GM23338 (cell line): ENCODE results near the gene NLRX1. TPM values are rescaled to one million over a fixed set of nuclear protein-coding genes. Genes with fewer than 3 reads are reported as not detected.
"Not testable (repeated sequence)": the region's sequence is repeated elsewhere in the genome, so short reads cannot be mapped to it uniquely, and the experiment has no call there.

Source experiments
- ATAC-seq: fragments of 200-7000 bp; cut with Tn5 transposase; 3 replicates; pipeline ENCODE4 v1.9.1; 2020
- DNase-seq: peaks from one replicate; pipeline ENCODE4 v3.0.0-alpha.2; 2015; ENCODE audit warnings: low spot score
- H2AFZ ChIP-seq: fragments of 200-600 bp; sonication (generic); 2 replicates; pipeline ENCODE4 v1.8.0; 2016; ENCODE audit warnings: antibody characterized with exemption, mild to moderate bottlenecking, moderate library complexity
- H3F3A ChIP-seq: fragments of 200-600 bp; sonication (generic); replicated peaks from 2 replicates; pipeline ENCODE4 v1.8.0; 2017; ENCODE audit warnings: antibody characterized with exemption, mixed run types, low read depth
- H3K27ac ChIP-seq: fragments of 200-600 bp; sonication (generic); 2 replicates; pipeline ENCODE4 v1.6.1; 2016; ENCODE audit warnings: low read depth
- H3K27me3 ChIP-seq: fragments of 200-600 bp; sonication (generic); 2 replicates; pipeline ENCODE4 v1.8.0; 2016; ENCODE audit warnings: mild to moderate bottlenecking, mixed run types, moderate library complexity; ENCODE audit not compliant: insufficient read depth
- H3K36me3 ChIP-seq: fragments of 200-600 bp; sonication (generic); 2 replicates; pipeline ENCODE4 v1.8.0; 2016; ENCODE audit warnings: mild to moderate bottlenecking; ENCODE audit not compliant: insufficient read depth
- H3K4me1 ChIP-seq: fragments of 200-600 bp; sonication (generic); 2 replicates; pipeline ENCODE4 v1.8.0; 2016; ENCODE audit warnings: mild to moderate bottlenecking, moderate library complexity; ENCODE audit not compliant: insufficient read depth
- H3K4me2 ChIP-seq: fragments of 200-600 bp; sonication (generic); 2 replicates; pipeline ENCODE4 v1.7.1; 2017; ENCODE audit warnings: mixed run types
- H3K4me3 ChIP-seq: fragments of 200-600 bp; sonication (generic); 2 replicates; pipeline ENCODE4 v1.6.1; 2016; ENCODE audit warnings: mixed run types
- H3K79me2 ChIP-seq: fragments of 200-600 bp; sonication (generic); replicated peaks from 2 replicates; pipeline ENCODE4 v1.8.0; 2017; ENCODE audit warnings: mild to moderate bottlenecking; ENCODE audit not compliant: insufficient read depth
- H3K9me2 ChIP-seq: fragments of 200-600 bp; sonication (generic); 2 replicates; pipeline ENCODE4 v1.8.0; 2017; ENCODE audit not compliant: insufficient read depth
- H4K20me1 ChIP-seq: fragments of 200-600 bp; sonication (generic); replicated peaks from 2 replicates; pipeline ENCODE4 v1.8.0; 2017; ENCODE audit warnings: mild to moderate bottlenecking; ENCODE audit not compliant: insufficient read depth
- H3K27ac Mint-ChIP-seq: 2 replicates; pipeline ENCODE4 v1.8.0; 2020; ENCODE audit warnings: inconsistent platforms, mild to moderate bottlenecking, moderate library complexity, mixed read lengths
- H3K27me3 Mint-ChIP-seq: 3 replicates; pipeline ENCODE4 v1.8.0; 2022; ENCODE audit warnings: low read depth, mild to moderate bottlenecking, moderate library complexity, mixed read lengths, inconsistent platforms; ENCODE audit not compliant: insufficient read depth, poor library complexity
- H3K36me3 Mint-ChIP-seq: 3 replicates; pipeline ENCODE4 v1.8.0; 2021; ENCODE audit warnings: low read depth, mild to moderate bottlenecking, inconsistent platforms, moderate library complexity, mixed read lengths
- H3K4me1 Mint-ChIP-seq: 3 replicates; pipeline ENCODE4 v1.8.0; 2020; ENCODE audit warnings: mild to moderate bottlenecking, inconsistent platforms, mixed read lengths
- H3K4me3 Mint-ChIP-seq: 3 replicates; pipeline ENCODE4 v1.8.0; 2021; ENCODE audit warnings: moderate library complexity, mild to moderate bottlenecking, inconsistent platforms, mixed read lengths
- H3K9me3 Mint-ChIP-seq: 3 replicates; pipeline ENCODE4 v1.8.0; 2020; ENCODE audit warnings: moderate library complexity, mild to moderate bottlenecking, inconsistent platforms, mixed read lengths
- CTCF ChIP-seq, 2 experiments: fragments of 200-600 bp in 1 of 2; sonication (generic) in 1 of 2; conservative IDR thresholded peaks; 2 replicates each; pipeline versions ENCODE4 v1.5.1 to v1.6.1; 2016 to 2017; ENCODE audit warnings: antibody characterized with exemption in 2 of 2, low read depth in 2 of 2, mild to moderate bottlenecking in 2 of 2, moderate library complexity in 1 of 2
- EZH2 ChIP-seq: fragments of 200-600 bp; sonication (generic); IDR thresholded peaks from one replicate; pipeline ENCODE4 v1.8.0; 2017; ENCODE audit warnings: antibody characterized with exemption, mild to moderate bottlenecking, low read depth; ENCODE audit not compliant: unreplicated experiment
- EZH2phosphoT487 ChIP-seq: fragments of 200-600 bp; sonication (generic); IDR thresholded peaks from one replicate; pipeline ENCODE4 v1.8.1; 2018; ENCODE audit warnings: antibody characterized with exemption; ENCODE audit not compliant: unreplicated experiment
- JUNB ChIP-seq: IDR thresholded peaks from one replicate; pipeline ENCODE4 v1.6.1; 2016; ENCODE audit warnings: antibody characterized with exemption; ENCODE audit not compliant: unreplicated experiment
- NANOG ChIP-seq: IDR thresholded peaks from 2 replicates; pipeline ENCODE4 v1.6.1; 2016; ENCODE audit warnings: antibody characterized with exemption, borderline replicate concordance
- POLR2AphosphoS5 ChIP-seq: IDR thresholded peaks from 2 replicates; pipeline ENCODE4 v1.6.1; 2016; ENCODE audit warnings: antibody characterized with exemption, low read depth
- REST ChIP-seq: IDR thresholded peaks from one replicate; pipeline ENCODE4 v1.6.1; 2018; ENCODE audit warnings: antibody characterized with exemption; ENCODE audit not compliant: unreplicated experiment
- ZNF114 ChIP-seq: fragments of 250-450 bp; sonication (Bioruptor Pico); IDR thresholded peaks from 2 replicates; pipeline ENCODE4 v1.5.0; 2020; ENCODE audit warnings: mild to moderate bottlenecking, moderate library complexity
- polyA plus RNA-seq: library from polyadenylated mRNA; unstranded; fragments of >200 nt; fragmentation: Nextera tagmentation; extraction: Ambion mirVana; gene quantifications from 2 replicates; pipeline ENCODE4 v1.2.1, GENCODE V29; 2016
- total RNA-seq: library from RNA; depleted of rRNA; stranded (reverse); fragments of >200 nt; shearing (Covaris generic); gene quantifications from 2 replicates; pipeline ENCODE4 v1.2.3, GENCODE V29; 2014
- TF ChIP-seq, protein P1 (sequence below): fragments of 250-450 bp; sonication (Bioruptor Pico); IDR thresholded peaks from 2 replicates; pipeline ENCODE4 v1.5.0; 2020; ENCODE audit warnings: mild to moderate bottlenecking, moderate library complexity

The NLRX1 gene
- total and polyA plus RNA-seq, 2 experiments from 2014 or later: 2.8 to 13.8 TPM

- H2AFZ ChIP-seq: no peak overlapping the region
- H3K4me3 ChIP-seq: no peak overlapping the region
- no peaks in the 10 kb centered on the region for H3K36me3 ChIP-seq
- Mint-ChIP-seq H3K36me3 (no peaks in the 10 kb centered on the region), H3K27me3 (peaks cover 6% of the 10 kb centered on the region), H3K27ac (no peak overlapping the region), H3K4me1 (peaks cover 7% of the 10 kb centered on the region), H3K9me3 (no peaks in the 10 kb centered on the region), H3K4me3 (no peak overlapping the region)
- no peaks in the 10 kb centered on the region for H3K9me2 ChIP-seq
- no peaks in the 10 kb centered on the region for H3K79me2 ChIP-seq
- H3K27ac ChIP-seq: no peak overlapping the region
- ATAC-seq (no peak), DNase-seq (no peak)
- H3F3A ChIP-seq: no peaks in the 10 kb centered on the region
- H4K20me1 ChIP-seq: no peaks in the 10 kb centered on the region
- no peak overlapping the region for H3K4me2 ChIP-seq
- H3K4me1 ChIP-seq: 0 out of 2 replicates have a peak, but pooled peaks cover 3% of the 10 kb centered on the region
- TF ChIP-seq ZNF114 (CRISPR knock-in tag): no peak
- TF ChIP-seq EZH2: no peak
- TF ChIP-seq CTCF (conservative IDR thresholded peaks at IDR 0.05; ENCODE audit: low read depth in 2 of 2): no peak
- TF ChIP-seq REST: no peak
- no peak for TF ChIP-seq JUNB
- no peak for TF ChIP-seq EZH2phosphoT487
- no peak for TF ChIP-seq NANOG
- TF ChIP-seq, protein P1, sequence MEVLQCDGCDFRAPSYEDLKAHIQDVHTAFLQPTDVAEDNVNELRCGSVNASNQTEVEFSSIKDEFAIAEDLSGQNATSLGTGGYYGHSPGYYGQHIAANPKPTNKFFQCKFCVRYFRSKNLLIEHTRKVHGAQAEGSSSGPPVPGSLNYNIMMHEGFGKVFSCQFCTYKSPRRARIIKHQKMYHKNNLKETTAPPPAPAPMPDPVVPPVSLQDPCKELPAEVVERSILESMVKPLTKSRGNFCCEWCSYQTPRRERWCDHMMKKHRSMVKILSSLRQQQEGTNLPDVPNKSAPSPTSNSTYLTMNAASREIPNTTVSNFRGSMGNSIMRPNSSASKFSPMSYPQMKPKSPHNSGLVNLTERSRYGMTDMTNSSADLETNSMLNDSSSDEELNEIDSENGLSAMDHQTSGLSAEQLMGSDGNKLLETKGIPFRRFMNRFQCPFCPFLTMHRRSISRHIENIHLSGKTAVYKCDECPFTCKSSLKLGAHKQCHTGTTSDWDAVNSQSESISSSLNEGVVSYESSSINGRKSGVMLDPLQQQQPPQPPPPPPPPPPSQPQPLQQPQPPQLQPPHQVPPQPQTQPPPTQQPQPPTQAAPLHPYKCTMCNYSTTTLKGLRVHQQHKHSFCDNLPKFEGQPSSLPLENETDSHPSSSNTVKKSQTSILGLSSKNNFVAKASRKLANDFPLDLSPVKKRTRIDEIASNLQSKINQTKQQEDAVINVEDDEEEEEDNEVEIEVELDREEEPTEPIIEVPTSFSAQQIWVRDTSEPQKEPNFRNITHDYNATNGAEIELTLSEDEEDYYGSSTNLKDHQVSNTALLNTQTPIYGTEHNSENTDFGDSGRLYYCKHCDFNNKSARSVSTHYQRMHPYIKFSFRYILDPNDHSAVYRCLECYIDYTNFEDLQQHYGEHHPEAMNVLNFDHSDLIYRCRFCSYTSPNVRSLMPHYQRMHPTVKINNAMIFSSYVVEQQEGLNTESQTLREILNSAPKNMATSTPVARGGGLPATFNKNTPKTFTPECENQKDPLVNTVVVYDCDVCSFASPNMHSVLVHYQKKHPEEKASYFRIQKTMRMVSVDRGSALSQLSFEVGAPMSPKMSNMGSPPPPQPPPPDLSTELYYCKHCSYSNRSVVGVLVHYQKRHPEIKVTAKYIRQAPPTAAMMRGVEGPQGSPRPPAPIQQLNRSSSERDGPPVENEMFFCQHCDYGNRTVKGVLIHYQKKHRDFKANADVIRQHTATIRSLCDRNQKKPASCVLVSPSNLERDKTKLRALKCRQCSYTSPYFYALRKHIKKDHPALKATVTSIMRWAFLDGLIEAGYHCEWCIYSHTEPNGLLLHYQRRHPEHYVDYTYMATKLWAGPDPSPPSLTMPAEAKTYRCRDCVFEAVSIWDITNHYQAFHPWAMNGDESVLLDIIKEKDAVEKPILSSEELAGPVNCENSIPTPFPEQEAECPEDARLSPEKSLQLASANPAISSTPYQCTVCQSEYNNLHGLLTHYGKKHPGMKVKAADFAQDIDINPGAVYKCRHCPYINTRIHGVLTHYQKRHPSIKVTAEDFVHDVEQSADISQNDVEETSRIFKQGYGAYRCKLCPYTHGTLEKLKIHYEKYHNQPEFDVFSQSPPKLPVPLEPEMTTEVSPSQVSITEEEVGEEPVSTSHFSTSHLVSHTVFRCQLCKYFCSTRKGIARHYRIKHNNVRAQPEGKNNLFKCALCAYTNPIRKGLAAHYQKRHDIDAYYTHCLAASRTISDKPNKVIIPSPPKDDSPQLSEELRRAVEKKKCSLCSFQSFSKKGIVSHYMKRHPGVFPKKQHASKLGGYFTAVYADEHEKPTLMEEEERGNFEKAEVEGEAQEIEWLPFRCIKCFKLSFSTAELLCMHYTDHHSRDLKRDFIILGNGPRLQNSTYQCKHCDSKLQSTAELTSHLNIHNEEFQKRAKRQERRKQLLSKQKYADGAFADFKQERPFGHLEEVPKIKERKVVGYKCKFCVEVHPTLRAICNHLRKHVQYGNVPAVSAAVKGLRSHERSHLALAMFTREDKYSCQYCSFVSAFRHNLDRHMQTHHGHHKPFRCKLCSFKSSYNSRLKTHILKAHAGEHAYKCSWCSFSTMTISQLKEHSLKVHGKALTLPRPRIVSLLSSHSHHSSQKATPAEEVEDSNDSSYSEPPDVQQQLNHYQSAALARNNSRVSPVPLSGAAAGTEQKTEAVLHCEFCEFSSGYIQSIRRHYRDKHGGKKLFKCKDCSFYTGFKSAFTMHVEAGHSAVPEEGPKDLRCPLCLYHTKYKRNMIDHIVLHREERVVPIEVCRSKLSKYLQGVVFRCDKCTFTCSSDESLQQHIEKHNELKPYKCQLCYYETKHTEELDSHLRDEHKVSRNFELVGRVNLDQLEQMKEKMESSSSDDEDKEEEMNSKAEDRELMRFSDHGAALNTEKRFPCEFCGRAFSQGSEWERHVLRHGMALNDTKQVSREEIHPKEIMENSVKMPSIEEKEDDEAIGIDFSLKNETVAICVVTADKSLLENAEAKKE (CRISPR knock-in tag): no peak
- TF ChIP-seq POLR2AphosphoS5: no peak
- H3K27me3 ChIP-seq: no peaks in the 10 kb centered on the region
These were observed 22.0 kb downstream of the NLRX1 start for GRCh38 chr11:119190531-119190930.

DNA sequence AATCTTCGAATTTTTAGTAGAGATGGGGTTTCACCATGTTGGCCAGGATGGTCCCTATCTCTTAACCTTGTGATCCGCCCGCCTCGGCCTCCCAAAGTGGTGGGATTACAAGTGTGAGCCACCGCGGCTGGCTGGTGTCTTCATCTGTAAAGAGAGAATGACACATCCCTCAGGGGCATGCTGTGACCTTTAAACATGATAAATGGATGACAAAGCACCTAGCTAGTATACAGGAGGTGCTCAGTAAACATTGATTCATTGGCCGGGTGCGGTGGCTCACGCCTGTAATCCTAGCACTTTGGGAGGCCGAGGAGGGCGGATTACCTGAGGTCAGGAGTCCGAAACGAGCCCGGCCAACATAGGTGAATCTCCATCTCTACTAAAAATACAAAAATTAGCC, 22.7 kb downstream of the NLRX1 start:
- not testable (repeated sequence) for DNase-seq, ATAC-seq

More for the DNA sequence above, 22.7 kb downstream of the NLRX1 start:
- not testable (repeated sequence) for H3K36me3 Mint-ChIP-seq, H3K27ac Mint-ChIP-seq, H3K27me3 Mint-ChIP-seq, H2AFZ ChIP-seq, H3K27me3 ChIP-seq, H3F3A ChIP-seq, H3K36me3 ChIP-seq, H3K9me3 Mint-ChIP-seq, H3K4me3 Mint-ChIP-seq, H3K27ac ChIP-seq, H3K4me1 ChIP-seq, H3K79me2 ChIP-seq, H3K4me3 ChIP-seq, H3K9me2 ChIP-seq, H4K20me1 ChIP-seq, H3K4me2 ChIP-seq
- H3K4me1 Mint-ChIP-seq: peaks cover 13% of the 10 kb centered on the region
